Thoracic aorta (tissue), 2 donors: ENCODE data around the gene SNRPB. TPM values are rescaled to one million over a fixed set of nuclear protein-coding genes. Genes with fewer than 3 reads are reported as not detected.

ENCODE experiments used
- ATAC-seq: fragments of 150-250 bp; one replicate; pipeline ENCODE4 v1.8.0; 2017; ENCODE audit warnings: low read depth; ENCODE audit not compliant: insufficient number of reproducible peaks, low FRiP score
- DNase-seq: peaks from one replicate; pipeline ENCODE4 v3.0.0-alpha.2; 2020; ENCODE audit warnings: low spot score
- H3K27ac ChIP-seq, 2 donors: fragments of 200-600 bp; sonication (generic); 1 replicate in 1 of 2; 2 replicates in 1 of 2; pipeline ENCODE4 v1.5.1; 2016; ENCODE audit warnings: mild to moderate bottlenecking in 2 of 2, moderate library complexity in 2 of 2
- H3K27me3 ChIP-seq: fragments of 200-600 bp; sonication (generic); replicated peaks from 2 replicates; pipeline ENCODE4 v1.6.0; 2016; ENCODE audit warnings: mild to moderate bottlenecking; ENCODE audit not compliant: insufficient read depth
- H3K36me3 ChIP-seq: fragments of 200-600 bp; sonication (generic); one replicate; pipeline ENCODE4 v1.5.1; 2016
- H3K4me1 ChIP-seq, 2 donors: fragments of 200-600 bp; sonication (generic); 1 replicate in 1 of 2; 2 replicates in 1 of 2; pipeline versions ENCODE4 v1.5.1 to v1.6.0; 2016; ENCODE audit warnings: low read depth in 2 of 2, mild to moderate bottlenecking in 1 of 2; ENCODE audit not compliant: control insufficient read depth in 1 of 2
- H3K4me3 ChIP-seq: fragments of 200-600 bp; sonication (generic); 2 replicates; pipeline ENCODE4 v1.5.1; 2016; ENCODE audit warnings: mild to moderate bottlenecking
- H3K9me3 ChIP-seq: fragments of 200-600 bp; sonication (generic); 2 replicates; pipeline ENCODE4 v1.5.1; 2016
- total RNA-seq, 2 donors: library from RNA; depleted of rRNA; stranded (reverse); fragments of >200 nt; gene quantifications; one replicate each; pipeline versions ENCODE4 v1.1.0 to v1.2.3, GENCODE V29; 2016
- TF ChIP-seq, protein P1 (sequence below): fragments of 200-600 bp; sonication (generic); IDR thresholded peaks from one replicate; pipeline ENCODE4 v1.5.1; 2019; ENCODE audit warnings: antibody characterized with exemption

Gene SNRPB
- total RNA-seq = 100 to 1,000 TPM; 107 to 153 TPM

DNA sequence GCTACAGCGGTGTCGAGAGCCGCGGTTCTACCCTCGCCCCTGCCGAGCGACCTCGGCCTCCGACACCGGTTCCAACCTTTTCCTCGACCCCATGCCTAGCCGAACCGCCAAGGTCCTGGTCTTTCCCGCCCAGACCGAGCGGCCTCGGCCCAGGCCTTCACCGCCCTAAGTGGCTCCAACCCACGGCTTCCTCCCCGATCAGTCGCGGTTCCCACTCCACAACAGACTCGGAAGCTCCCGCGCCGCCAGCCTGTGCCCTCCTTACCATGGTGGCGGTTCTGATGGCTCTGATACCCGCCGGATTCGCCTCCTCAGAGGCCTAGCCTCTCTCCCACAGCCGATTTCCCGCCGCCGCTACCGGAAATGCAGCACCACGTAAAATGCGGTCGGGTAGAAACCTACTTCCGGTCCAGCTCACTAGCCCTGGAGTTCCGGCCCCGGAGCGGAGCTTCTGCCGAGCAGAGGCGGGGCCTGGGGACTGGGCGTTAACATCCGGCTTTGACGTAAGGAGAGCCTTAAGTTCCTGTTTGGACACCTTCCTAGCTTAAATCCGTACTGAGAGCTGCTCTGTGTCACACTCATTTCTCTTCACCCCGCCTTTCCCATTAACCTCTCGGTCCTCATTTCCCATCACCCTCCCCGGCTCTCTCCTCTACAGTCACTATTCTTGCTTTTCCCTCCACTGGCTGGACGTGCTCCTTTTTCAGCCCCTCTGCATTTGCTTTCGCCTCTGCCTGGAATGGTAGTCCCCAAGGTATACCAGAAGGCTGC, at the start of gene SNRPB:
TSS of gene SNRPB (minus strand) at position 367 of the 771 bp plus-strand sequence. CDS start at position 268, 99 bp downstream.
- no peaks in the 10 kb centered on the region for H3K27me3 ChIP-seq
- peaks cover 21% of the 10 kb centered on the region for H3K36me3 ChIP-seq
- peaks cover 11 to 20% of the 10 kb centered on the region in 2 donors for H3K4me1 ChIP-seq
- H3K9me3 ChIP-seq = no peaks in the 10 kb centered on the region
- TF ChIP-seq, protein P1, sequence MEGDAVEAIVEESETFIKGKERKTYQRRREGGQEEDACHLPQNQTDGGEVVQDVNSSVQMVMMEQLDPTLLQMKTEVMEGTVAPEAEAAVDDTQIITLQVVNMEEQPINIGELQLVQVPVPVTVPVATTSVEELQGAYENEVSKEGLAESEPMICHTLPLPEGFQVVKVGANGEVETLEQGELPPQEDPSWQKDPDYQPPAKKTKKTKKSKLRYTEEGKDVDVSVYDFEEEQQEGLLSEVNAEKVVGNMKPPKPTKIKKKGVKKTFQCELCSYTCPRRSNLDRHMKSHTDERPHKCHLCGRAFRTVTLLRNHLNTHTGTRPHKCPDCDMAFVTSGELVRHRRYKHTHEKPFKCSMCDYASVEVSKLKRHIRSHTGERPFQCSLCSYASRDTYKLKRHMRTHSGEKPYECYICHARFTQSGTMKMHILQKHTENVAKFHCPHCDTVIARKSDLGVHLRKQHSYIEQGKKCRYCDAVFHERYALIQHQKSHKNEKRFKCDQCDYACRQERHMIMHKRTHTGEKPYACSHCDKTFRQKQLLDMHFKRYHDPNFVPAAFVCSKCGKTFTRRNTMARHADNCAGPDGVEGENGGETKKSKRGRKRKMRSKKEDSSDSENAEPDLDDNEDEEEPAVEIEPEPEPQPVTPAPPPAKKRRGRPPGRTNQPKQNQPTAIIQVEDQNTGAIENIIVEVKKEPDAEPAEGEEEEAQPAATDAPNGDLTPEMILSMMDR = no peak
- H3K4me3 ChIP-seq = peak within 1 kb of the TSS; percentile 96
- DNase-seq = peak; percentile 93
- peak; percentile 99 for ATAC-seq
- H3K27ac ChIP-seq = peak within 1 kb of the TSS; percentile 97

DNA sequence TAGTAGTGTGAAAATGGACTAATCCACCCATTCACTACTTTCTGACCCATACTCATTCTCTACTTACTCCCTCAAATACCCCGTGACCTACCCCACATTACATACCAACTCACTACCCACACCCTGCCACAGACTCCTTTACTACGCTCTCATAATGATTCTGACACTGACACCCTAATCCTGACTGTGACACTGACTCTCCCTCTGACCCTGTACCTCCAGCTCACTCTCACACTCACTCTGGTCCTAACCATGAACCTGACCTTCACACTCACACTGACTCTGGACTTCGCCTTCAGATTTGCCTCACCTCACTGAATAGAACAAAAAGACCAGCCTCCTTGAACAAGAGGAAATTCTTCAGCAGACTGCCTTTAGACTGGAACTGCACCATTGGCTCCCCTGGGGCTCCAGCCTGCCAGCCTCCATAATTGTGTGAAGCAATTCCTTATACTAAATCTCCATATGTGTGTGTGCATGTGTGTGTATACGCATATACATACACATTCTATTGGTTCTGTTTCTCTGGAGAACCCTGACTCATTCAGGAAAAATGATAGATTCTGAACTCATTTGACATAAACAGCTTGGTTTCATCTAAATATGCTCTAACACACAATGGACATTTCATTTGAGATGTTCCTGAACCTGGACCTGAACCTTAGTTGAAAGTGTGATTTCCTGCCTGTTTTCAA, 48.7 kb upstream of the SNRPB start:
- Histone ChIP-seq H3K4me1 (peaks cover 4 to 18% of the 10 kb centered on the region in 2 donors), H3K9me3 (no peaks in the 10 kb centered on the region), H3K27me3 (no peaks in the 10 kb centered on the region), H3K36me3 (no peaks in the 10 kb centered on the region), H3K27ac (no peak overlapping the region), H3K4me3 (no peak overlapping the region)
- DNase-seq (no peak), ATAC-seq (no peak)
- TF ChIP-seq, protein P1 = no peak

DNA sequence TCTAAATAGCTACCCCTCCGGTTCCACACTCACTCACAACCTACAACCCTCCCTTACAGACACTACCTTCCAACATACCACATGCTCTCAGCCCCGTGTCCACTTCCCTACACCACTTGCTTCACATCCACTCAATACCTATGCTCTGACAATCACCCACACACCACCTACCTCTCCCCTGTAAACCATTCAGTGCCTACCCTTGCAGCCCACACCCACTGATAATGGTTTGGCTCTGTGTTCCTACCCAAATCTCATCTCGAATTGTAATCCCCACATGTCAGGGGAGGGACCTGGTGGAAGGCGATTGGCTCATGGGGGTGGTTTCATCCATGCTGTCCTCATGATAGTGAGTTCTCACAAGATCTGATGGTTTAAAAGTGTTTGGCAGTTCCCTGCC, 48.0 kb upstream of the SNRPB start:
- no peak overlapping the region for H3K4me3 ChIP-seq
- no peak overlapping the region for H3K27ac ChIP-seq
- TF ChIP-seq, protein P1 = no peak
- no peak for ATAC-seq
- no peaks in the 10 kb centered on the region for H3K36me3 ChIP-seq
- H3K9me3 ChIP-seq = no peaks in the 10 kb centered on the region
- peaks cover 0 to 11% of the 10 kb centered on the region in 2 donors for H3K4me1 ChIP-seq
- H3K27me3 ChIP-seq = no peaks in the 10 kb centered on the region
- no peak for DNase-seq

DNA sequence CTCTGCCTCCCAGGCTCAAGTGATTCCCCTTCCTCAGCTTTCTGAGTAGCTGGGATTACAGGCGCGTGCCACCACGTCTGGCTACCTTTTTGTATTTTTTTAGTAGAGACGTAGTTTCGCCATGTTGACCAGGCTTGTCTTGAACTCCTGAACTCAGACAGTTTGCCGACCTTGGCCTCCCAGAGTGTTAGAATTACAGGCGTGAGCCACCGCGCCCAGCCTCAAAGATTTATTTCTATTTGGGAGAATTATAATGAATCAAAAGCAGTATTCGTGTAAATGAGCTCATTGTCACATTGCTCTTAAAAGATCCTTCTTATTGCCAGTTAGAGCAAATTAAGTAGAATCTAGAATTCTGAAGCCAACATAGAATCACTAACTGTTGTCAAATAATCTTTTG, 47.5 kb upstream of the SNRPB start:
- H3K4me1 ChIP-seq = peaks cover 0 to 6% of the 10 kb centered on the region in 2 donors

DNA sequence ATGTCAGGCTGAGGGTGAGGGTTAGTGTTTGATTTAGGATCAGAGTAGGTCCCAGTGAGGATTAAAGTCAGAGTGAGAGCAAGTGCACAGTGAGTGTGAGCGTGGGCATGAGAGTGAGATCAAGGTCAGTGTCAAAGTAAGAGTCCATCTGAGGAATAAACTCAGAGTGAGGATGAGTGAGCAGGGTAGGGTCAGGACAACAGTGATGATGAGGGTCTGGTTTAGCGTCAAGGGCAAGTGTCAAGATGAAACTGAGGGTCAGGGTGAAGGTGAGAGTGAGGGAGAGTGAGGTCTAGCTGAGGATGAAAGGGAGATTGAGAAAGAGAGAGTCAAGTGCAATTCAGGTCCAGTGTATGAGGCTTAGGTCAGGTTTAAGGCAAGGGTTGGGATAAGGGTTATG, 45.8 kb upstream of the SNRPB start:
- ATAC-seq = no peak
- H3K27ac ChIP-seq = no peak overlapping the region
- TF ChIP-seq, protein P1 = no peak
- no peak for DNase-seq
- no peaks in the 10 kb centered on the region for H3K36me3 ChIP-seq
- H3K4me1 ChIP-seq = no peaks in the 10 kb centered on the region
- no peaks in the 10 kb centered on the region for H3K9me3 ChIP-seq
- no peaks in the 10 kb centered on the region for H3K27me3 ChIP-seq
- no peak overlapping the region for H3K4me3 ChIP-seq

More for the DNA sequence above, 47.5 kb upstream of the SNRPB start:
- Histone ChIP-seq H3K36me3 (no peaks in the 10 kb centered on the region), H3K27ac (no peak overlapping the region), H3K9me3 (no peaks in the 10 kb centered on the region), H3K4me3 (no peak overlapping the region), H3K27me3 (no peaks in the 10 kb centered on the region)
- TF ChIP-seq, protein P1 = no peak
- DNase-seq (no peak), ATAC-seq (no peak)
